ENCODE measurements around the gene C11orf24. TPM values are rescaled to one million over a fixed set of nuclear protein-coding genes. Genes with fewer than 3 reads are reported as not detected.
"Not testable (repeated sequence)": the region's sequence is repeated elsewhere in the genome, so short reads cannot be mapped to it uniquely, and the experiment has no call there.

Gene C11orf24
- total and polyA plus RNA-seq, 3 experiments from 2014 or later = 15.7 to 49.8 (median 46.9) TPM

- H3K36me3 Mint-ChIP-seq; H3K27me3 ChIP-seq (ENCODE audit: insufficient read depth, low read length, poor library complexity, severe bottlenecking); H3K4me1 Mint-ChIP-seq; H3K27ac Mint-ChIP-seq; H3K4me3 Mint-ChIP-seq; DNase-seq; H3K27ac ChIP-seq (ENCODE audit: low read depth, low read length); H3K9me3 ChIP-seq (ENCODE audit: low read length); H3K9me3 Mint-ChIP-seq; H3K4me1 ChIP-seq (ENCODE audit: insufficient read depth, low read length); H3K4me3 ChIP-seq (ENCODE audit: low read length); H3K36me3 ChIP-seq (ENCODE audit: insufficient read depth, low read length); POLR2A ChIA-PET; H3K27me3 Mint-ChIP-seq: not testable (repeated sequence)
- CTCF ChIA-PET = interaction anchor here (1.0 to 1.1 kb wide), 2 partner anchors 12 to 54 kb away, joined by 3 to 4 read pairs; no protein-coding TSS in a partner anchor
Measured at GRCh38 chr11:68244912-68245311, 26.9 kb downstream of the C11orf24 start.

DNA sequence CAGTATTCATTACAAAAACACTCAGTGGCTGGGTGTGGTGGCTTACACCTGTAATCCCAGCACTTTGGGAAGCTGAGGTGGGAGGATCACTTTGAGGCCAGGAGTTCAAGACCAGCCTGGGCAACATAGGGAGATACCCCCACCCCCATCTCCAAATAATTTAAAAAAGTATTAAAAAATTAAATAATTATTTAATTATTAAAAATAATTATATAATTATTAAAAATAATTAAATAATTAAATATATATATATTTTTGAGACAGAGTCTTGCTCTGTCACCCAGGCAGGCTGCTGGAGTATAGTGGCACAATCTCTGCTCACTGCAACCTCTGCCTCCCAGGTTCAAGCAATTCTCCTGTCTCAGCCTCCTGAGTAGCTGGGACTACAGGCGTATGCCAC, 27.9 kb downstream of the C11orf24 start:
- H3K4me1 ChIP-seq (ENCODE audit: insufficient read depth, low read length); H3K4me1 Mint-ChIP-seq; DNase-seq; H3K36me3 ChIP-seq (ENCODE audit: insufficient read depth, low read length); H3K27me3 ChIP-seq (ENCODE audit: insufficient read depth, low read length, poor library complexity, severe bottlenecking); POLR2A ChIA-PET; H3K9me3 ChIP-seq (ENCODE audit: low read length); H3K9me3 Mint-ChIP-seq; H3K4me3 ChIP-seq (ENCODE audit: low read length); H3K4me3 Mint-ChIP-seq; H3K27me3 Mint-ChIP-seq; H3K27ac Mint-ChIP-seq; H3K36me3 Mint-ChIP-seq; H3K27ac ChIP-seq (ENCODE audit: low read depth, low read length): not testable (repeated sequence)
- CTCF ChIA-PET = interaction anchor here (1.1 kb wide), 1 partner anchor 13 kb away, joined by 3 read pairs; no protein-coding TSS in a partner anchor

GRCh38 chr11:68242616-68243015, 29.2 kb downstream of the C11orf24 start:
- ChIA-PET CTCF (interaction anchor here (1.6 kb wide), 1 partner anchor 15 kb away, joined by 8 read pairs; no protein-coding TSS in a partner anchor), POLR2A (no interaction called here)
- DNase-seq = no peak
- Mint-ChIP-seq H3K36me3 (peaks cover 0 to 8% (median 2%) of the 10 kb centered on the region in 3 donors), H3K27ac (no peak overlapping the region), H3K4me1 (no peaks in the 10 kb centered on the region), H3K4me3 (no peak overlapping the region), H3K27me3 (peaks cover 2 to 15% of the 10 kb centered on the region in 2 donors), H3K9me3 (peaks cover 0 to 6% (median 2%) of the 10 kb centered on the region in 5 donors)
- Histone ChIP-seq H3K9me3 (ENCODE audit: low read length) (no peaks in the 10 kb centered on the region), H3K4me3 (ENCODE audit: low read length) (no peak overlapping the region), H3K27ac (ENCODE audit: low read depth, low read length) (no peak overlapping the region), H3K27me3 (ENCODE audit: insufficient read depth, low read length, poor library complexity, severe bottlenecking) (peaks cover 2% of the 10 kb centered on the region), H3K36me3 (ENCODE audit: insufficient read depth, low read length) (no peaks in the 10 kb centered on the region), H3K4me1 (ENCODE audit: insufficient read depth, low read length) (no peaks in the 10 kb centered on the region)

DNA sequence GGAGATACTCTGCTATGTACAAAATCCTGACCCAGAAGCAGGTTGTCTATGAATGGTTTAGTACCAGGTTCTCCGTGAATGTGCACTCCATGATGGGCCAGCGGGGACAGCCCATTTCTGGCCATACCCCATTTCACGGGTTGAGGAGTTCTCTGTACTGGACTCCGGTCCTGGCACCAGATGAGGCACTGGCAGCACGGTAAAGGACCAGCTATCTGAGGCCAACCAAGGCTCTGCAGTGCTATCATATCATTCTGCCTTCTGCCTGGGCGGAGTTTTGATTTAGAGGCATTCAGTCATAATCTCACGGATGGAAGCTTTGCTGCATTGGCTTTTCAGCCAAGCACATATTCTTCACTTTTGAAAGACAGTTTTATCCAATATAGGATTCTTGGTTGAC, 40.2 kb downstream of the C11orf24 start:
- Mint-ChIP-seq H3K4me3 (no peak overlapping the region), H3K9me3 (peaks cover 10 to 22% (median 19%) of the 10 kb centered on the region in 5 donors), H3K4me1 (no peaks in the 10 kb centered on the region), H3K27me3 (peaks cover 8 to 14% of the 10 kb centered on the region in 2 donors), H3K27ac (no peak overlapping the region), H3K36me3 (peaks cover 0 to 26% (median 0%) of the 10 kb centered on the region in 3 donors)
- Histone ChIP-seq H3K9me3 (ENCODE audit: low read length) (no peaks in the 10 kb centered on the region), H3K27me3 (ENCODE audit: insufficient read depth, low read length, poor library complexity, severe bottlenecking) (no peaks in the 10 kb centered on the region), H3K4me3 (ENCODE audit: low read length) (no peak overlapping the region), H3K27ac (ENCODE audit: low read depth, low read length) (no peak overlapping the region), H3K4me1 (ENCODE audit: insufficient read depth, low read length) (no peaks in the 10 kb centered on the region), H3K36me3 (ENCODE audit: insufficient read depth, low read length) (no peaks in the 10 kb centered on the region)
- POLR2A ChIA-PET = no interaction called here
- DNase-seq = no peak
- CTCF ChIA-PET = no interaction called here

- H3K27ac ChIP-seq (ENCODE audit: low read depth, low read length) = no peak overlapping the region
- H3K4me3 ChIP-seq (ENCODE audit: low read length) = no peak overlapping the region
- peak overlapping the region in 1 of 8 donors; percentile 23 for H3K27ac Mint-ChIP-seq
- peaks cover 10 to 22% (median 19%) of the 10 kb centered on the region in 5 donors for H3K9me3 Mint-ChIP-seq
- no peaks in the 10 kb centered on the region for H3K4me1 Mint-ChIP-seq
- H3K36me3 Mint-ChIP-seq = peaks cover 0 to 26% (median 0%) of the 10 kb centered on the region in 3 donors
- no peaks in the 10 kb centered on the region for H3K27me3 ChIP-seq (ENCODE audit: insufficient read depth, low read length, poor library complexity, severe bottlenecking)
- POLR2A ChIA-PET = no interaction called here
- H3K4me3 Mint-ChIP-seq = no peak overlapping the region
- H3K4me1 ChIP-seq (ENCODE audit: insufficient read depth, low read length) = no peaks in the 10 kb centered on the region
- no peaks in the 10 kb centered on the region for H3K9me3 ChIP-seq (ENCODE audit: low read length)
- CTCF ChIA-PET = no interaction called here
- DNase-seq = no peak
- no peaks in the 10 kb centered on the region for H3K36me3 ChIP-seq (ENCODE audit: insufficient read depth, low read length)
- peaks cover 4 to 14% of the 10 kb centered on the region in 2 donors for H3K27me3 Mint-ChIP-seq
Measured at GRCh38 chr11:68229601-68230000, 42.2 kb downstream of the C11orf24 start.

- DNase-seq = no peak
- no peaks in the 10 kb centered on the region for H3K4me1 Mint-ChIP-seq
- no peak overlapping the region for H3K4me3 ChIP-seq (ENCODE audit: low read length)
- H3K27ac ChIP-seq (ENCODE audit: low read depth, low read length) = no peak overlapping the region
- peaks cover 0 to 8% of the 10 kb centered on the region in 2 donors for H3K27me3 Mint-ChIP-seq
- H3K27me3 ChIP-seq (ENCODE audit: insufficient read depth, low read length, poor library complexity, severe bottlenecking) = no peaks in the 10 kb centered on the region
- CTCF ChIA-PET = no interaction called here
- POLR2A ChIA-PET = no interaction called here
- no peaks in the 10 kb centered on the region for H3K36me3 ChIP-seq (ENCODE audit: insufficient read depth, low read length)
- H3K4me1 ChIP-seq (ENCODE audit: insufficient read depth, low read length) = no peaks in the 10 kb centered on the region
- no peaks in the 10 kb centered on the region for H3K9me3 ChIP-seq (ENCODE audit: low read length)
- no peak overlapping the region for H3K4me3 Mint-ChIP-seq
- peaks cover 10 to 22% (median 16%) of the 10 kb centered on the region in 5 donors for H3K9me3 Mint-ChIP-seq
- H3K36me3 Mint-ChIP-seq = peaks cover 0 to 26% (median 0%) of the 10 kb centered on the region in 3 donors
- H3K27ac Mint-ChIP-seq = no peak overlapping the region
Measured at GRCh38 chr11:68226421-68226820, 45.4 kb downstream of the C11orf24 start.

GRCh38 chr11:68224606-68225005, 47.2 kb downstream of the C11orf24 start:
- Histone ChIP-seq H3K9me3 (ENCODE audit: low read length) (no peaks in the 10 kb centered on the region), H3K4me1 (ENCODE audit: insufficient read depth, low read length) (no peaks in the 10 kb centered on the region), H3K27me3 (ENCODE audit: insufficient read depth, low read length, poor library complexity, severe bottlenecking) (no peaks in the 10 kb centered on the region), H3K4me3 (ENCODE audit: low read length) (no peak overlapping the region), H3K27ac (ENCODE audit: low read depth, low read length) (no peak overlapping the region), H3K36me3 (ENCODE audit: insufficient read depth, low read length) (no peaks in the 10 kb centered on the region)
- no peak overlapping the region for H3K4me3 Mint-ChIP-seq
- peaks cover 0 to 16% (median 0%) of the 10 kb centered on the region in 3 donors for H3K36me3 Mint-ChIP-seq
- CTCF ChIA-PET = no interaction called here
- H3K27ac Mint-ChIP-seq = no peak overlapping the region
- peaks cover 3 to 13% of the 10 kb centered on the region in 2 donors for H3K27me3 Mint-ChIP-seq
- H3K9me3 Mint-ChIP-seq = peaks cover 7 to 12% (median 10%) of the 10 kb centered on the region in 5 donors
- POLR2A ChIA-PET = no interaction called here
- no peak for DNase-seq
- no peaks in the 10 kb centered on the region for H3K4me1 Mint-ChIP-seq

GRCh38 chr11:68223275-68223674, 48.5 kb downstream of the C11orf24 start:
- Mint-ChIP-seq H3K27me3 (peaks cover 5 to 13% of the 10 kb centered on the region in 2 donors), H3K4me1 (no peaks in the 10 kb centered on the region), H3K36me3 (peaks cover 0 to 5% (median 0%) of the 10 kb centered on the region in 3 donors), H3K9me3 (peaks cover 0 to 3% (median 0%) of the 10 kb centered on the region in 5 donors), H3K4me3 (no peak overlapping the region), H3K27ac (no peak overlapping the region)
- Histone ChIP-seq H3K27ac (ENCODE audit: low read depth, low read length) (no peak overlapping the region), H3K27me3 (ENCODE audit: insufficient read depth, low read length, poor library complexity, severe bottlenecking) (no peaks in the 10 kb centered on the region), H3K4me3 (ENCODE audit: low read length) (no peak overlapping the region), H3K36me3 (ENCODE audit: insufficient read depth, low read length) (no peaks in the 10 kb centered on the region), H3K9me3 (ENCODE audit: low read length) (no peaks in the 10 kb centered on the region), H3K4me1 (ENCODE audit: insufficient read depth, low read length) (no peaks in the 10 kb centered on the region)
- ChIA-PET CTCF (no interaction called here), POLR2A (no interaction called here)
- no peak for DNase-seq

Measured in CD8-positive, alpha-beta memory T cell (primary cell).